RWPE1 (cell line): ENCODE measurements around the gene LIMA1.
"Not testable (repeated sequence)": the region's sequence is repeated elsewhere in the genome, so short reads cannot be mapped to it uniquely, and the experiment has no call there.

ENCODE experiments used
- CTCF ChIA-PET: fragments of 350-600 bp; sonication (Branson Sonifier 250); formaldehyde crosslinking; extraction: SDS; loops from one replicate; lab custom pipeline; 2021; lab: Yijun Ruan, JAX
- POLR2A ChIA-PET: fragments of 400-600 bp; formaldehyde crosslinking; extraction: SDS; loops from one replicate; lab custom pipeline; 2020; ENCODE audit warnings: antibody characterized with exemption; ENCODE audit not compliant: low non-redundant PET; lab: Yijun Ruan, JAX
- DNase-seq: peaks from one replicate; pipeline ENCODE4 v3.0.0; 2012; ENCODE audit warnings: low spot score
- H3K27ac ChIP-seq: fragments of 450-650 bp; 2 replicates; pipeline ENCODE4 v1.5.1; 2017
- CTCF ChIP-seq: fragments of 450-650 bp; conservative IDR thresholded peaks from 2 replicates; pipeline ENCODE4 v1.5.1; 2017; ENCODE audit warnings: low read depth, mild to moderate bottlenecking

LIMA1 gene

GRCh38 chr12:50249464-50250182 lies 33.7 kb downstream of the LIMA1 start:
- CTCF ChIA-PET = interaction anchor here (0.6 kb wide), 1 partner anchor 91 kb away, joined by 3 read pairs; no protein-coding TSS in a partner anchor
- TF ChIP-seq CTCF = no peak
- DNase-seq = no peak

GRCh38 chr12:50248883-50249282 lies 34.4 kb downstream of the LIMA1 start:
- POLR2A ChIA-PET = no interaction called here
- CTCF ChIA-PET = interaction anchor here (0.6 kb wide), 1 partner anchor 91 kb away, joined by 3 read pairs; no protein-coding TSS in a partner anchor
- no peak for DNase-seq

More at GRCh38 chr12:50249464-50250182, 33.7 kb downstream of the LIMA1 start:
- no peak overlapping the region for H3K27ac ChIP-seq
- POLR2A ChIA-PET = interaction anchor here (0.7 kb wide), 1 partner anchor 267 kb away, joined by 9 read pairs; no protein-coding TSS in a partner anchor

GRCh38 chr12:50248411-50248810 lies 34.9 kb downstream of the LIMA1 start:
- POLR2A ChIA-PET = no interaction called here
- TF ChIP-seq CTCF = no peak
- no peak for DNase-seq
- H3K27ac ChIP-seq = no peak overlapping the region
- CTCF ChIA-PET = interaction anchor here (0.6 kb wide), 2 partner anchors 35 to 902 kb away, joined by 3 to 4 read pairs; partner anchors contain the start of gene DNAJC22

More at GRCh38 chr12:50248883-50249282, 34.4 kb downstream of the LIMA1 start:
- no peak overlapping the region for H3K27ac ChIP-seq
- no peak for TF ChIP-seq CTCF

GRCh38 chr12:50247665-50248064 lies 35.7 kb downstream of the LIMA1 start:
- DNase-seq, POLR2A ChIA-PET: not testable (repeated sequence)
- peak overlapping the region; percentile 94 for H3K27ac ChIP-seq
- CTCF ChIA-PET = interaction anchor here (0.6 to 0.9 kb wide), 2 partner anchors 25 to 319 kb away, joined by 4 read pairs; no protein-coding TSS in a partner anchor

GRCh38 chr12:50246873-50247612 lies 36.3 kb downstream of the LIMA1 start:
- POLR2A ChIA-PET = interaction anchor here (0.7 to 1.3 kb wide), 2 partner anchors 27 to 36 kb away, joined by 3 read pairs; partner anchors contain the start of gene LIMA1
- H3K27ac ChIP-seq = peak overlapping the region; percentile 94
- CTCF ChIA-PET = interaction anchor here (0.6 to 0.9 kb wide), 4 partner anchors 25 to 1927 kb away, joined by 3 to 6 read pairs (median 4); no protein-coding TSS in a partner anchor
- DNase-seq = peak; percentile 86
- no peak for TF ChIP-seq CTCF

- H3K27ac ChIP-seq = peak overlapping the region; percentile 94
- DNase-seq = no peak
- ChIA-PET CTCF (interaction anchor here (0.6 to 0.7 kb wide), 2 partner anchors 138 to 1927 kb away, joined by 3 to 6 read pairs; no protein-coding TSS in a partner anchor), POLR2A (interaction anchor here (0.7 to 1.3 kb wide), 2 partner anchors 26 to 37 kb away, joined by 3 read pairs; partner anchors contain the start of gene LIMA1)
- no peak for TF ChIP-seq CTCF
Observed at GRCh38 chr12:50246197-50246865, 37.0 kb downstream of the LIMA1 start.
